K562 (cell line): ENCODE results near the gene CHMP3. TPM values are rescaled to one million over a fixed set of nuclear protein-coding genes. Genes with fewer than 3 reads are reported as not detected.

Experiments
- ATAC-seq: fragments of 200-7000 bp; cut with Tn5 transposase; 3 replicates; pipeline ENCODE4 v1.9.1; 2020; ENCODE audit warnings: moderate library complexity
- BruUV-seq: library from RNA; stranded (reverse); fragments of 400-500 nt; replicated peaks from 2 replicates; lab custom pipeline; 2021; lab: Mats Ljungman, UMichigan
- CTCF ChIA-PET: fragments of 300-600 bp; formaldehyde crosslinking; extraction: SDS; loops from one replicate; lab custom pipeline; 2021; ENCODE audit warnings: low intra/inter-chr PET ratio; lab: Yijun Ruan, JAX
- POLR2A ChIA-PET: fragments of 300-600, 350-650 bp; sonication (Branson Sonifier 250); formaldehyde crosslinking; extraction: SDS; loops from one replicate; lab custom pipeline; 2021; ENCODE audit warnings: antibody characterized with exemption, inconsistent platforms; lab: Yijun Ruan, JAX
- DNase-seq, 4 experiments: peaks; one replicate each; pipeline versions ENCODE4 v3.0.0 to v3.0.0-alpha.2; 2011 to 2018; ENCODE audit warnings: low spot score in 3 of 4, mixed read lengths in 3 of 4; ENCODE audit errors: extremely low read depth in 1 of 4
- FAIRE-seq: peaks from 2 replicates; lab custom pipeline; 2011; peaks lifted over from hg19 to GRCh38; lab: Jason Lieb, UNC
- H2AFZ ChIP-seq: 2 replicates; pipeline ENCODE4 v1.6.0; 2011; ENCODE audit warnings: low read depth, low read length, control low read depth, inconsistent platforms
- H3K27ac ChIP-seq: fragments of 200-600 bp; 3 replicates; pipeline ENCODE4 v1.8.0; 2011; ENCODE audit warnings: low read depth, mild to moderate bottlenecking, control low read depth, inconsistent platforms, low read length, moderate library complexity, mixed read lengths; ENCODE audit errors: extremely low read depth
- H3K27me3 ChIP-seq, 2 experiments: fragments of 300-600 bp in 1 of 2; 2 replicates in 1 of 2; 3 replicates in 1 of 2; pipeline versions ENCODE4 v1.6.0 to v1.8.0; 2011; ENCODE audit warnings: inconsistent platforms in 2 of 2, low read length in 2 of 2, mild to moderate bottlenecking in 1 of 2, mixed read lengths in 1 of 2, moderate library complexity in 1 of 2; ENCODE audit not compliant: control insufficient read depth in 2 of 2, insufficient read depth in 2 of 2
- H3K36me3 ChIP-seq: fragments of 300-600 bp; 3 replicates; pipeline ENCODE4 v1.8.0; 2011; ENCODE audit warnings: mild to moderate bottlenecking, low read length, inconsistent platforms; ENCODE audit not compliant: control insufficient read depth, insufficient read depth
- H3K4me1 ChIP-seq, 2 experiments: fragments of 200-600 bp in 1 of 2; replicated peaks in 1 of 2; 2 replicates in 1 of 2; 3 replicates in 1 of 2; pipeline versions ENCODE4 v1.5.1 to v1.8.0; 2011; ENCODE audit warnings: inconsistent platforms in 2 of 2, low read length in 2 of 2, mild to moderate bottlenecking in 1 of 2, mixed read lengths in 1 of 2, moderate library complexity in 1 of 2; ENCODE audit not compliant: control insufficient read depth in 2 of 2, insufficient read depth in 2 of 2
- H3K4me2 ChIP-seq: 2 replicates; pipeline ENCODE4 v1.6.1; 2011; ENCODE audit warnings: low read length, control low read depth, inconsistent platforms, mixed read lengths; ENCODE audit not compliant: insufficient read depth
- H3K4me3 ChIP-seq: fragments of 200-600 bp; sonication (generic), shearing (Covaris generic); 2 replicates; pipeline ENCODE4 v1.5.1; 2016; ENCODE audit warnings: control low read depth, inconsistent platforms
- H3K79me2 ChIP-seq: fragments of 200-600 bp; 3 replicates; pipeline ENCODE4 v1.8.0; 2011; ENCODE audit warnings: low read length, inconsistent platforms; ENCODE audit not compliant: control insufficient read depth, insufficient read depth
- H3K9ac ChIP-seq, 2 experiments: 2 replicates each; pipeline versions ENCODE4 v1.6.0 to v1.6.1; 2011; ENCODE audit warnings: low read depth in 2 of 2, low read length in 2 of 2, control low read depth in 1 of 2, inconsistent platforms in 1 of 2, mild to moderate bottlenecking in 1 of 2, mixed read lengths in 1 of 2; ENCODE audit not compliant: insufficient read depth in 1 of 2
- H3K9me1 ChIP-seq: one replicate; pipeline ENCODE4 v1.6.0; 2011; ENCODE audit warnings: inconsistent platforms, mild to moderate bottlenecking, low read length, moderate library complexity; ENCODE audit not compliant: control insufficient read depth, insufficient read depth
- H3K9me3 ChIP-seq: replicated peaks from 2 replicates; pipeline ENCODE4 v1.5.1; 2011; ENCODE audit warnings: low read depth, low read length, inconsistent platforms; ENCODE audit not compliant: control insufficient read depth, insufficient read depth
- H4K20me1 ChIP-seq: replicated peaks from 2 replicates; pipeline ENCODE4 v1.6.1; 2011; ENCODE audit warnings: low read length, inconsistent platforms, mixed read lengths; ENCODE audit not compliant: control insufficient read depth, insufficient read depth
- E2F4 ChIP-seq: sonication (generic); formaldehyde crosslinking; IDR thresholded peaks from 2 replicates; pipeline ENCODE4 v1.8.0; 2022; ENCODE audit warnings: mild to moderate bottlenecking, low read depth, missing genetic modification reagents
- RB1 ChIP-seq: fragments of 450-650 bp; IDR thresholded peaks from 2 replicates; pipeline ENCODE4 v1.6.1; 2017; ENCODE audit warnings: low read depth, mild to moderate bottlenecking
- ZNF408 ChIP-seq: fragments of 250-450 bp; sonication (Bioruptor Pico); IDR thresholded peaks from 2 replicates; pipeline ENCODE4 v1.4.0; 2020; ENCODE audit warnings: low read depth, mild to moderate bottlenecking, moderate library complexity
- ZNF436 ChIP-seq: fragments of 250-450, 450-650 bp; sonication (Bioruptor Pico); formaldehyde crosslinking; IDR thresholded peaks from 2 replicates; pipeline ENCODE4 v1.7.0; 2020; ENCODE audit warnings: mild to moderate bottlenecking
- WGBS: fragments of 100-300 bp; shearing (Covaris generic); methylation state at CpG from one replicate; pipeline ENCODE4 v1.1.6; 2016; ENCODE audit warnings: low coverage, mixed read lengths; ENCODE audit not compliant: insufficient coverage; ENCODE audit errors: missing lambda C conversion rate; 5-methylcytosine and 5-hydroxymethylcytosine counted together
- in situ Hi-C: fragments of 300-500 bp; cut with MboI; formaldehyde crosslinking; loops from 4 replicates; pipeline ENCODE4 v1.15.0; 2018; ENCODE audit warnings: inconsistent platforms, mixed read lengths
- intact Hi-C: fragments of 100-400 bp; cut with micrococcal nuclease; formaldehyde crosslinking; loops from 2 replicates; pipeline ENCODE4 v1.14.2; 2022
- polyA plus RNA-seq, 8 experiments: library from polyadenylated mRNA; depleted of rRNA in 4 of 8; stranded (reverse) in 5 of 8; unstranded in 3 of 8; fragments of >200 nt; fragmentation: Nextera tagmentation in 2 of 8; fragmentation: Illumina TruSeq in 1 of 8; extraction: Ambion mirVana in 2 of 8; extraction: Trizol in 1 of 8; gene quantifications; 2 replicates each; pipeline versions ENCODE4 v1.2.1 to v1.2.3, GENCODE V29; 2011 to 2014; ENCODE audit warnings: inconsistent platforms in 1 of 8, missing spikeins in 1 of 8
- total RNA-seq, 7 experiments: library from RNA; depleted of rRNA in 6 of 7; stranded (reverse); fragments of >200 nt in 6 of 7; fragmentation: Illumina TruSeq in 2 of 7; extraction: Trizol in 2 of 7; gene quantifications; 2 replicates each; pipeline versions ENCODE4 v1.2.1 to v1.2.3, GENCODE V29; 2011 to 2021; ENCODE audit warnings: low replicate concordance in 1 of 7

CHMP3 gene
- total and polyA plus RNA-seq, 9 of the 15 experiments (the other 6 are each of a cell fraction or from before 2014, with no cell fraction given): 20.6 to 52.5 (median 31.7) TPM

GRCh38 chr2:86471637-86472036, 91.6 kb downstream of the CHMP3 start (continued):
- TF ChIP-seq E2F4 (no peak), ZNF436 (no peak)
- TF ChIP-seq, all 486 proteins: peak for 1

- Histone ChIP-seq H3K36me3 (peaks cover 93% of the 10 kb centered on the region), H3K27me3 (no peaks in the 10 kb centered on the region), H4K20me1 (no peaks in the 10 kb centered on the region), H3K4me1 (no peaks in the 10 kb centered on the region), H3K4me3 (no peak overlapping the region), H3K4me2 (no peak overlapping the region), H3K9me1 (no peaks in the 10 kb centered on the region), H3K27ac (no peak overlapping the region), H3K9ac (no peak overlapping the region), H2AFZ (no peak overlapping the region), H3K9me3 (no peaks in the 10 kb centered on the region), H3K79me2 (0 out of 3 replicates have a peak, but pooled peaks cover 3% of the 10 kb centered on the region)
- DNase-seq: no peak
- 100% methylated on average over 1 of the region's 1 CpG for WGBS
- TF ChIP-seq ZNF408: no peak
- TF ChIP-seq RB1: no peak
- in situ Hi-C loops: no loop called here
- no peak for FAIRE-seq
- ChIA-PET POLR2A (no interaction called here), CTCF (no interaction called here)
- BruUV-seq: no TSS peak
- intact Hi-C loops: no loop called here
- ATAC-seq: no peak
These were observed 92.4 kb downstream of the CHMP3 start for GRCh38 chr2:86470890-86471289.
